Neural progenitor cell (in vitro differentiated cells): ENCODE results near the gene RHBDL1.

Source experiments
- CTCF ChIP-seq: fragments of 200-600 bp; sonication (generic); IDR thresholded peaks from 2 replicates; pipeline ENCODE4 v1.5.1; 2017; ENCODE audit warnings: antibody characterized with exemption, mild to moderate bottlenecking
- EZH2 ChIP-seq: fragments of 200-600 bp; sonication (generic); IDR thresholded peaks from 2 replicates; pipeline ENCODE4 v1.6.1; 2017; ENCODE audit warnings: antibody characterized with exemption, mild to moderate bottlenecking, moderate library complexity
- EZH2phosphoT487 ChIP-seq: fragments of 200-600 bp; sonication (generic); IDR thresholded peaks from 2 replicates; pipeline ENCODE4 v1.6.1; 2017; ENCODE audit warnings: antibody characterized with exemption

DNA sequence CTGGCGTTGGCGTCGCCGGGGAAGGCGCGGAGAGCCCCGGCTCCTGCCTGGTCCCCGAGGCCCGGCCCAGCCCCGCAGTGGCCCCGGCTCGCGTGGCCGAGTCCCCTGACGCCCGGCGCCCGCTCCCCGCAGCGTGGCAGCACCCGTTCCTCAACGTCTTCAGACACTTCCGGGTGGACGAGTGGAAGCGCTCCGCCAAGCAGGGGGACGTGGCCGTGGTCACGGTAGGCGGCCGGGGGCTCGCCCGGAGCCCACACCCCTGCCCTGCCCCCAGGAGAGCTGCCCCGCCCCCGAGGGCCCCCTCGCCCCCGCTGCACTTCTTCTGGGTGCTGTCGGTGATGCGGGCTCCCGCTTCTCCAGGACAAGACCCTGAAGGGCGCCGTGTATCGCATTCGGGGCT is 25.8 kb upstream of the RHBDL1 start:
- TF ChIP-seq CTCF, result no peak
- no peak for TF ChIP-seq EZH2
- no peak for TF ChIP-seq EZH2phosphoT487
